Mesenchymal stem cell (in vitro differentiated cells and primary cell): ENCODE data around the gene CISTR.

Experiments
- DNase-seq: peaks from one replicate; pipeline ENCODE4 v3.0.0-alpha.2; 2013
- H2AFZ ChIP-seq: one replicate; pipeline ENCODE4 v1.6.1; 2013; ENCODE audit warnings: low read depth, mild to moderate bottlenecking, control low read depth, inconsistent platforms, low read length, moderate library complexity
- H2AK5ac ChIP-seq: 2 replicates; pipeline ENCODE4 v1.6.1; 2013; ENCODE audit warnings: low read length, moderate library complexity, mild to moderate bottlenecking, inconsistent platforms; ENCODE audit not compliant: severe bottlenecking
- H2BK120ac ChIP-seq: one replicate; pipeline ENCODE4 v1.6.1; 2013; ENCODE audit warnings: low read depth, mild to moderate bottlenecking, inconsistent platforms, low read length, moderate library complexity
- H2BK12ac ChIP-seq, 2 experiments: one replicate each; pipeline ENCODE4 v1.6.1; 2013; ENCODE audit warnings: inconsistent platforms in 2 of 2, low read length in 2 of 2, mild to moderate bottlenecking in 2 of 2, moderate library complexity in 2 of 2, control low read depth in 1 of 2
- H2BK15ac ChIP-seq: one replicate; pipeline ENCODE4 v1.6.1; 2013; ENCODE audit warnings: mild to moderate bottlenecking, low read depth, inconsistent platforms; ENCODE audit not compliant: poor library complexity, severe bottlenecking
- H2BK5ac ChIP-seq: 2 replicates; pipeline ENCODE4 v1.6.1; 2013; ENCODE audit warnings: low read depth, mild to moderate bottlenecking, low read length, control low read depth, inconsistent platforms; ENCODE audit not compliant: poor library complexity, severe bottlenecking
- H3K14ac ChIP-seq, 2 experiments: one replicate each; pipeline ENCODE4 v1.6.1; 2013; ENCODE audit warnings: inconsistent platforms in 2 of 2, low read length in 2 of 2, control low read depth in 1 of 2, mild to moderate bottlenecking in 1 of 2, moderate library complexity in 1 of 2
- H3K18ac ChIP-seq, 2 experiments: one replicate each; pipeline ENCODE4 v1.6.1; 2013; ENCODE audit warnings: inconsistent platforms in 2 of 2, low read length in 2 of 2, control low read depth in 1 of 2, low read depth in 1 of 2, mild to moderate bottlenecking in 1 of 2
- H3K23ac ChIP-seq, 2 experiments: one replicate each; pipeline ENCODE4 v1.6.1; 2013; ENCODE audit warnings: inconsistent platforms in 2 of 2, low read length in 2 of 2, mild to moderate bottlenecking in 2 of 2, moderate library complexity in 2 of 2, control low read depth in 1 of 2
- H3K27ac ChIP-seq: 2 replicates; pipeline ENCODE4 v1.5.1; 2013; ENCODE audit warnings: mild to moderate bottlenecking, moderate library complexity, low read length, control low read depth, inconsistent platforms; ENCODE audit not compliant: poor library complexity, severe bottlenecking
- H3K27me3 ChIP-seq, 2 experiments: 2 replicates each; pipeline versions ENCODE4 v1.6.1 to v1.7.0; 2013; ENCODE audit warnings: low read length in 2 of 2, mild to moderate bottlenecking in 2 of 2, moderate library complexity in 2 of 2, control low read depth in 1 of 2, inconsistent platforms in 1 of 2; ENCODE audit not compliant: control insufficient read depth in 1 of 2, insufficient read depth in 1 of 2
- H3K36me3 ChIP-seq, 2 experiments: 2 replicates each; pipeline versions ENCODE4 v1.6.1 to v1.7.0; 2013; ENCODE audit warnings: low read length in 2 of 2, control low read depth in 1 of 2, inconsistent platforms in 1 of 2, low read depth in 1 of 2, mild to moderate bottlenecking in 1 of 2; ENCODE audit not compliant: insufficient read depth in 2 of 2, control insufficient read depth in 1 of 2
- H3K4ac ChIP-seq, 2 experiments: one replicate each; pipeline ENCODE4 v1.6.1; 2013; ENCODE audit warnings: inconsistent platforms in 2 of 2, low read length in 2 of 2, mild to moderate bottlenecking in 2 of 2, moderate library complexity in 2 of 2, control low read depth in 1 of 2, low read depth in 1 of 2
- H3K4me1 ChIP-seq: 2 replicates; pipeline ENCODE4 v1.6.1; 2013; ENCODE audit warnings: low read depth, low read length, control low read depth; ENCODE audit not compliant: control insufficient read depth, insufficient read depth
- H3K4me2 ChIP-seq: 2 replicates; pipeline ENCODE4 v1.6.1; 2013; ENCODE audit warnings: low read length, mild to moderate bottlenecking, inconsistent platforms; ENCODE audit not compliant: poor library complexity, severe bottlenecking
- H3K4me3 ChIP-seq, 2 experiments: 2 replicates each; pipeline versions ENCODE4 v1.5.1 to v1.7.0; 2013; ENCODE audit warnings: low read length in 2 of 2, mild to moderate bottlenecking in 2 of 2, control low read depth in 1 of 2, low read depth in 1 of 2; ENCODE audit not compliant: insufficient read depth in 1 of 2
- H3K79me1 ChIP-seq: replicated peaks from 2 replicates; pipeline ENCODE4 v1.6.1; 2013; ENCODE audit warnings: mild to moderate bottlenecking, control low read depth, low read length, inconsistent platforms; ENCODE audit not compliant: poor library complexity, severe bottlenecking
- H3K9ac ChIP-seq: 2 replicates; pipeline ENCODE4 v1.7.0; 2013; ENCODE audit warnings: mild to moderate bottlenecking, low read length, moderate library complexity
- H3K9me3 ChIP-seq: 2 replicates; pipeline ENCODE4 v1.7.0; 2013; ENCODE audit warnings: mild to moderate bottlenecking, low read length; ENCODE audit not compliant: control insufficient read depth
- H4K8ac ChIP-seq: one replicate; pipeline ENCODE4 v1.6.1; 2013; ENCODE audit warnings: inconsistent platforms, mild to moderate bottlenecking, low read length, moderate library complexity
- H4K91ac ChIP-seq: one replicate; pipeline ENCODE4 v1.6.1; 2013; ENCODE audit warnings: mild to moderate bottlenecking, low read length, inconsistent platforms
- WGBS: methylation state at CpG from one replicate; pipeline ENCODE4 v1.1.7; 2013; ENCODE audit warnings: mixed read lengths; 5-methylcytosine and 5-hydroxymethylcytosine counted together

Gene CISTR

GRCh38 chr12:53756300-53757100 is 4.7 kb upstream of the CISTR start:
- no peak for DNase-seq
- Histone ChIP-seq H3K27me3 (peaks cover 93 to 98% of the 10 kb centered on the region in 2 experiments), H3K9me3 (no peaks in the 10 kb centered on the region), H2AFZ (no peak overlapping the region), H3K9ac (peak overlapping the region; percentile 21), H3K4me2 (peak overlapping the region; percentile 34), H3K4me1 (peaks cover 10% of the 10 kb centered on the region), H4K91ac (no peak overlapping the region), H3K4me3 (peak overlapping the region in 1 of 2 experiments; percentile 36), H2BK5ac (no peak overlapping the region), H2BK12ac (no peak overlapping the region), H3K4ac (no peak overlapping the region), H3K18ac (no peak overlapping the region), H3K14ac (no peak overlapping the region), H4K8ac (peak overlapping the region; percentile 14), H3K36me3 (no peaks in the 10 kb centered on the region), H3K27ac (no peak overlapping the region), H2BK120ac (no peak overlapping the region), H2BK15ac (no peak overlapping the region), H3K79me1 (no peaks in the 10 kb centered on the region), H3K23ac (no peak overlapping the region), H2AK5ac (no peak overlapping the region)
- WGBS, result 69% methylated on average over 5 of the region's 5 CpGs

GRCh38 chr12:53755893-53756292 is 4.1 kb upstream of the CISTR start:
- Histone ChIP-seq H2BK120ac (no peak overlapping the region), H3K36me3 (no peaks in the 10 kb centered on the region), H3K27me3 (peaks cover 94 to 98% of the 10 kb centered on the region in 2 experiments), H3K23ac (no peak overlapping the region), H2AFZ (no peak overlapping the region), H3K18ac (no peak overlapping the region), H3K4me3 (no peak overlapping the region), H3K4me2 (no peak overlapping the region), H3K27ac (no peak overlapping the region), H2BK5ac (no peak overlapping the region), H4K91ac (no peak overlapping the region), H3K9me3 (no peaks in the 10 kb centered on the region), H2BK12ac (no peak overlapping the region), H3K4ac (no peak overlapping the region), H2AK5ac (no peak overlapping the region), H3K9ac (no peak overlapping the region), H3K14ac (no peak overlapping the region), H3K79me1 (no peaks in the 10 kb centered on the region), H4K8ac (no peak overlapping the region), H3K4me1 (peaks cover 16% of the 10 kb centered on the region), H2BK15ac (peak overlapping the region; percentile 36)
- no peak for DNase-seq
- WGBS, result 42% methylated on average over 1 of the region's 3 CpGs

- 43% methylated on average over 4 of the region's 4 CpGs for WGBS
- H2AFZ ChIP-seq, result no peak overlapping the region
- H2BK5ac ChIP-seq, result no peak overlapping the region
These were observed 3.7 kb upstream of the CISTR start for GRCh38 chr12:53755451-53755891.

GRCh38 chr12:53754633-53755264 is 3.0 kb upstream of the CISTR start:
- Histone ChIP-seq H2BK15ac (no peak overlapping the region), H3K36me3 (no peaks in the 10 kb centered on the region), H3K4me2 (no peak overlapping the region), H3K79me1 (no peaks in the 10 kb centered on the region), H3K4me1 (peaks cover 20% of the 10 kb centered on the region), H4K8ac (no peak overlapping the region), H2BK120ac (no peak overlapping the region), H2BK12ac (no peak overlapping the region), H3K4me3 (no peak overlapping the region), H3K9me3 (no peaks in the 10 kb centered on the region), H2AFZ (no peak overlapping the region), H3K23ac (no peak overlapping the region), H4K91ac (no peak overlapping the region), H3K27ac (no peak overlapping the region), H3K18ac (no peak overlapping the region), H3K14ac (no peak overlapping the region), H3K9ac (no peak overlapping the region), H3K27me3 (peaks cover 98 to 100% of the 10 kb centered on the region in 2 experiments), H2AK5ac (no peak overlapping the region), H3K4ac (no peak overlapping the region), H2BK5ac (no peak overlapping the region)
- DNase-seq, result peak; percentile 41
- WGBS, result 16% methylated on average over 4 of the region's 4 CpGs

More at GRCh38 chr12:53755451-53755891, 3.7 kb upstream of the CISTR start:
- Histone ChIP-seq H4K91ac (no peak overlapping the region), H3K18ac (no peak overlapping the region), H3K4me1 (peaks cover 20% of the 10 kb centered on the region), H3K9me3 (no peaks in the 10 kb centered on the region), H3K4me3 (no peak overlapping the region), H2BK120ac (no peak overlapping the region), H4K8ac (no peak overlapping the region), H3K27me3 (peaks cover 96 to 98% of the 10 kb centered on the region in 2 experiments), H2BK15ac (no peak overlapping the region), H3K36me3 (no peaks in the 10 kb centered on the region), H3K4me2 (no peak overlapping the region), H3K14ac (no peak overlapping the region), H2AK5ac (no peak overlapping the region), H2BK12ac (no peak overlapping the region), H3K9ac (no peak overlapping the region), H3K4ac (no peak overlapping the region), H3K27ac (no peak overlapping the region), H3K23ac (no peak overlapping the region), H3K79me1 (no peaks in the 10 kb centered on the region)
- DNase-seq, result no peak
